H1 (cell line): Measurements from ENCODE around the gene PAK2. TPM values are rescaled to one million over a fixed set of nuclear protein-coding genes. Genes with fewer than 3 reads are reported as not detected.

ENCODE experiments used
- BCL11A ChIP-seq, 2 experiments: IDR thresholded peaks; one replicate each; pipeline ENCODE4 v1.6.1; 2011; ENCODE audit warnings: low read depth in 2 of 2, low read length in 2 of 2, mild to moderate bottlenecking in 2 of 2
- CBX8 ChIP-seq: fragments of 300-800, 300-1000 bp; sonication (generic); IDR thresholded peaks from 2 replicates; pipeline ENCODE4 v1.7.1; 2016; ENCODE audit warnings: low read depth, low read length, borderline replicate concordance
- GTF2F1 ChIP-seq: IDR thresholded peaks from 2 replicates; pipeline ENCODE4 v1.6.1; 2012; ENCODE audit warnings: low read depth, low read length, improper control_type of control experiment, borderline replicate concordance
- KDM4A ChIP-seq: IDR thresholded peaks from one replicate; pipeline ENCODE4 v1.7.1; 2012; ENCODE audit warnings: low read depth, mild to moderate bottlenecking, moderate library complexity, low read length, inconsistent platforms; ENCODE audit not compliant: severe bottlenecking
- SIX5 ChIP-seq: IDR thresholded peaks from 2 replicates; pipeline ENCODE4 v1.6.1; 2011; ENCODE audit warnings: mild to moderate bottlenecking, low read depth, low read length
- SUZ12 ChIP-seq: fragments of 200-600 bp; sonication (generic); IDR thresholded peaks from 2 replicates; pipeline ENCODE4 v1.6.1; 2012; ENCODE audit warnings: mild to moderate bottlenecking, inconsistent platforms, low read length, moderate library complexity, mixed read lengths
- TCF12 ChIP-seq: IDR thresholded peaks from 2 replicates; pipeline ENCODE4 v1.6.1; 2011; ENCODE audit warnings: low read depth, mild to moderate bottlenecking, low read length
- polyA plus RNA-seq, 7 experiments: library from polyadenylated mRNA; depleted of rRNA in 3 of 7; stranded (reverse) in 5 of 7; unstranded in 2 of 7; fragments of >200 nt in 5 of 7; fragments of 200-250 nt in 2 of 7; gene quantifications; 1 replicate in 5 of 7; 2 replicates in 1 of 7; 4 replicates in 1 of 7; pipeline versions ENCODE4 v1.2.1 to v1.2.3, GENCODE V29; 2011 to 2013; ENCODE audit warnings: missing spikeins in 2 of 7, mixed read lengths in 2 of 7
- total RNA-seq: library from RNA; stranded (reverse); fragmentation: NEBNext Ultra II Directional; extraction: Animal tissue kit (Norgen Biotek cat#: 25700); gene quantifications from 2 replicates; pipeline ENCODE4 v1.2.1, GENCODE V29; 2021
- TF ChIP-seq, protein P1 (sequence below): fragments of 300-600 bp; sonication (generic); IDR thresholded peaks from 2 replicates; pipeline ENCODE4 v1.7.1; 2012; ENCODE audit warnings: low read length, moderate library complexity, mild to moderate bottlenecking, inconsistent platforms; ENCODE audit not compliant: insufficient replicate concordance
- TF ChIP-seq, protein P2 (sequence below), 3 experiments: IDR thresholded peaks; 1 replicate in 2 of 3; 2 replicates in 1 of 3; pipeline versions ENCODE4 v1.5.1 to v1.6.1; 2011; ENCODE audit warnings: low read length in 3 of 3, mild to moderate bottlenecking in 3 of 3, inconsistent platforms in 2 of 3, low read depth in 1 of 3, moderate library complexity in 1 of 3; ENCODE audit not compliant: insufficient read depth in 1 of 3; ENCODE audit errors: control extremely low read depth in 1 of 3

The PAK2 gene
- total and polyA plus RNA-seq, 2 of the 8 experiments (the other 6 are each of a cell fraction or from before 2014, with no cell fraction given): 13.1 to 60.5 TPM

DNA sequence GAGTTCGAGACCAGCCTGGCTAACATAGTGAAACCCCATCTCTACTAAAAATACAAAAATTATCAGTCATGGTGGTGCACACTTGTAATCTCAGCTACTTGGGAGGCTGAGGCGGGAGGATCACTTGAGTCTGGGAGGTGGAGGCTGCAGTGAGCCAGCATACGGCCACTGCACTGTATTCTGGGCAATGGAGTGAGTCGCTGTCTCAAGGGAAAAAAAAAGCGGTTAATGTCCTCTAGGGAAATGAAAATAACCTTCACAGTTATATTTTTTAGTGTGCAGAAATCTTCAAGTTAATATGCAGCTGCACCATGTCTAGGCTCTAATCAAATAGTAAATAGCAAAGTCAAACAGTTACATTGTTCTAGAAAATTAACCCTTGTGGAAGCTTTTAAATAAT lies 42.4 kb upstream of the PAK2 start (continued):
- TF ChIP-seq, protein P1, sequence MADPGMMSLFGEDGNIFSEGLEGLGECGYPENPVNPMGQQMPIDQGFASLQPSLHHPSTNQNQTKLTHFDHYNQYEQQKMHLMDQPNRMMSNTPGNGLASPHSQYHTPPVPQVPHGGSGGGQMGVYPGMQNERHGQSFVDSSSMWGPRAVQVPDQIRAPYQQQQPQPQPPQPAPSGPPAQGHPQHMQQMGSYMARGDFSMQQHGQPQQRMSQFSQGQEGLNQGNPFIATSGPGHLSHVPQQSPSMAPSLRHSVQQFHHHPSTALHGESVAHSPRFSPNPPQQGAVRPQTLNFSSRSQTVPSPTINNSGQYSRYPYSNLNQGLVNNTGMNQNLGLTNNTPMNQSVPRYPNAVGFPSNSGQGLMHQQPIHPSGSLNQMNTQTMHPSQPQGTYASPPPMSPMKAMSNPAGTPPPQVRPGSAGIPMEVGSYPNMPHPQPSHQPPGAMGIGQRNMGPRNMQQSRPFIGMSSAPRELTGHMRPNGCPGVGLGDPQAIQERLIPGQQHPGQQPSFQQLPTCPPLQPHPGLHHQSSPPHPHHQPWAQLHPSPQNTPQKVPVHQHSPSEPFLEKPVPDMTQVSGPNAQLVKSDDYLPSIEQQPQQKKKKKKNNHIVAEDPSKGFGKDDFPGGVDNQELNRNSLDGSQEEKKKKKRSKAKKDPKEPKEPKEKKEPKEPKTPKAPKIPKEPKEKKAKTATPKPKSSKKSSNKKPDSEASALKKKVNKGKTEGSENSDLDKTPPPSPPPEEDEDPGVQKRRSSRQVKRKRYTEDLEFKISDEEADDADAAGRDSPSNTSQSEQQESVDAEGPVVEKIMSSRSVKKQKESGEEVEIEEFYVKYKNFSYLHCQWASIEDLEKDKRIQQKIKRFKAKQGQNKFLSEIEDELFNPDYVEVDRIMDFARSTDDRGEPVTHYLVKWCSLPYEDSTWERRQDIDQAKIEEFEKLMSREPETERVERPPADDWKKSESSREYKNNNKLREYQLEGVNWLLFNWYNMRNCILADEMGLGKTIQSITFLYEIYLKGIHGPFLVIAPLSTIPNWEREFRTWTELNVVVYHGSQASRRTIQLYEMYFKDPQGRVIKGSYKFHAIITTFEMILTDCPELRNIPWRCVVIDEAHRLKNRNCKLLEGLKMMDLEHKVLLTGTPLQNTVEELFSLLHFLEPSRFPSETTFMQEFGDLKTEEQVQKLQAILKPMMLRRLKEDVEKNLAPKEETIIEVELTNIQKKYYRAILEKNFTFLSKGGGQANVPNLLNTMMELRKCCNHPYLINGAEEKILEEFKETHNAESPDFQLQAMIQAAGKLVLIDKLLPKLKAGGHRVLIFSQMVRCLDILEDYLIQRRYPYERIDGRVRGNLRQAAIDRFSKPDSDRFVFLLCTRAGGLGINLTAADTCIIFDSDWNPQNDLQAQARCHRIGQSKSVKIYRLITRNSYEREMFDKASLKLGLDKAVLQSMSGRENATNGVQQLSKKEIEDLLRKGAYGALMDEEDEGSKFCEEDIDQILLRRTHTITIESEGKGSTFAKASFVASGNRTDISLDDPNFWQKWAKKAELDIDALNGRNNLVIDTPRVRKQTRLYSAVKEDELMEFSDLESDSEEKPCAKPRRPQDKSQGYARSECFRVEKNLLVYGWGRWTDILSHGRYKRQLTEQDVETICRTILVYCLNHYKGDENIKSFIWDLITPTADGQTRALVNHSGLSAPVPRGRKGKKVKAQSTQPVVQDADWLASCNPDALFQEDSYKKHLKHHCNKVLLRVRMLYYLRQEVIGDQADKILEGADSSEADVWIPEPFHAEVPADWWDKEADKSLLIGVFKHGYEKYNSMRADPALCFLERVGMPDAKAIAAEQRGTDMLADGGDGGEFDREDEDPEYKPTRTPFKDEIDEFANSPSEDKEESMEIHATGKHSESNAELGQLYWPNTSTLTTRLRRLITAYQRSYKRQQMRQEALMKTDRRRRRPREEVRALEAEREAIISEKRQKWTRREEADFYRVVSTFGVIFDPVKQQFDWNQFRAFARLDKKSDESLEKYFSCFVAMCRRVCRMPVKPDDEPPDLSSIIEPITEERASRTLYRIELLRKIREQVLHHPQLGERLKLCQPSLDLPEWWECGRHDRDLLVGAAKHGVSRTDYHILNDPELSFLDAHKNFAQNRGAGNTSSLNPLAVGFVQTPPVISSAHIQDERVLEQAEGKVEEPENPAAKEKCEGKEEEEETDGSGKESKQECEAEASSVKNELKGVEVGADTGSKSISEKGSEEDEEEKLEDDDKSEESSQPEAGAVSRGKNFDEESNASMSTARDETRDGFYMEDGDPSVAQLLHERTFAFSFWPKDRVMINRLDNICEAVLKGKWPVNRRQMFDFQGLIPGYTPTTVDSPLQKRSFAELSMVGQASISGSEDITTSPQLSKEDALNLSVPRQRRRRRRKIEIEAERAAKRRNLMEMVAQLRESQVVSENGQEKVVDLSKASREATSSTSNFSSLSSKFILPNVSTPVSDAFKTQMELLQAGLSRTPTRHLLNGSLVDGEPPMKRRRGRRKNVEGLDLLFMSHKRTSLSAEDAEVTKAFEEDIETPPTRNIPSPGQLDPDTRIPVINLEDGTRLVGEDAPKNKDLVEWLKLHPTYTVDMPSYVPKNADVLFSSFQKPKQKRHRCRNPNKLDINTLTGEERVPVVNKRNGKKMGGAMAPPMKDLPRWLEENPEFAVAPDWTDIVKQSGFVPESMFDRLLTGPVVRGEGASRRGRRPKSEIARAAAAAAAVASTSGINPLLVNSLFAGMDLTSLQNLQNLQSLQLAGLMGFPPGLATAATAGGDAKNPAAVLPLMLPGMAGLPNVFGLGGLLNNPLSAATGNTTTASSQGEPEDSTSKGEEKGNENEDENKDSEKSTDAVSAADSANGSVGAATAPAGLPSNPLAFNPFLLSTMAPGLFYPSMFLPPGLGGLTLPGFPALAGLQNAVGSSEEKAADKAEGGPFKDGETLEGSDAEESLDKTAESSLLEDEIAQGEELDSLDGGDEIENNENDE: no peak
- TF ChIP-seq GTF2F1: no peak
- no peak for TF ChIP-seq CBX8
- TF ChIP-seq SUZ12: no peak
- TF ChIP-seq TCF12: no peak
- TF ChIP-seq KDM4A: no peak
- TF ChIP-seq, protein P2, sequence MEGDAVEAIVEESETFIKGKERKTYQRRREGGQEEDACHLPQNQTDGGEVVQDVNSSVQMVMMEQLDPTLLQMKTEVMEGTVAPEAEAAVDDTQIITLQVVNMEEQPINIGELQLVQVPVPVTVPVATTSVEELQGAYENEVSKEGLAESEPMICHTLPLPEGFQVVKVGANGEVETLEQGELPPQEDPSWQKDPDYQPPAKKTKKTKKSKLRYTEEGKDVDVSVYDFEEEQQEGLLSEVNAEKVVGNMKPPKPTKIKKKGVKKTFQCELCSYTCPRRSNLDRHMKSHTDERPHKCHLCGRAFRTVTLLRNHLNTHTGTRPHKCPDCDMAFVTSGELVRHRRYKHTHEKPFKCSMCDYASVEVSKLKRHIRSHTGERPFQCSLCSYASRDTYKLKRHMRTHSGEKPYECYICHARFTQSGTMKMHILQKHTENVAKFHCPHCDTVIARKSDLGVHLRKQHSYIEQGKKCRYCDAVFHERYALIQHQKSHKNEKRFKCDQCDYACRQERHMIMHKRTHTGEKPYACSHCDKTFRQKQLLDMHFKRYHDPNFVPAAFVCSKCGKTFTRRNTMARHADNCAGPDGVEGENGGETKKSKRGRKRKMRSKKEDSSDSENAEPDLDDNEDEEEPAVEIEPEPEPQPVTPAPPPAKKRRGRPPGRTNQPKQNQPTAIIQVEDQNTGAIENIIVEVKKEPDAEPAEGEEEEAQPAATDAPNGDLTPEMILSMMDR (IDR thresholded peaks at IDR 0.05; ENCODE audit: control extremely low read depth in 1 of 3, insufficient read depth in 1 of 3, low read depth in 1 of 3, low read length in 3 of 3): no peak
- TF ChIP-seq BCL11A (IDR thresholded peaks at IDR 0.05; ENCODE audit: low read depth in 2 of 2, low read length in 2 of 2): no peak
- no peak for TF ChIP-seq SIX5
